ENCODE measurements around the gene CASK. TPM values are rescaled to one million over a fixed set of nuclear protein-coding genes. Genes with fewer than 3 reads are reported as not detected.

CASK gene
- total and polyA plus RNA-seq, 2 experiments from 2014 or later: 82.9 to 95.7 TPM

GRCh38 chrX:41737065-41737464 lies 186.3 kb downstream of the CASK start:
- no peaks in the 10 kb centered on the region for H3K4me1 ChIP-seq (ENCODE audit: insufficient read depth)
- 65% methylated on average over 7 of the region's 7 CpGs for WGBS (ENCODE audit: low lambda C conversion rate, missing lambda C conversion rate)
- no peaks in the 10 kb centered on the region for H3K9me2 ChIP-seq (replicated peaks; ENCODE audit: insufficient read depth)

GRCh38 chrX:41734530-41734929 lies 188.8 kb downstream of the CASK start:
- Histone ChIP-seq H3K4me1 (ENCODE audit: insufficient read depth) (no peaks in the 10 kb centered on the region), H4K20me1 (ENCODE audit: insufficient read depth, poor library complexity, severe bottlenecking) (no peaks in the 10 kb centered on the region), H3K4me3 (no peak overlapping the region), H3K27ac (no peak overlapping the region), H2AFZ (no peak overlapping the region), H3K9me2 (replicated peaks; ENCODE audit: insufficient read depth) (no peaks in the 10 kb centered on the region), H3K36me3 (replicated peaks; ENCODE audit: insufficient read depth, low read depth) (no peaks in the 10 kb centered on the region), H3K27me3 (no peaks in the 10 kb centered on the region), H3K4me2 (no peak overlapping the region), H3K9me3 (ENCODE audit: low read depth) (no peaks in the 10 kb centered on the region), H3K79me2 (no peaks in the 10 kb centered on the region)
- DNase-seq (ENCODE audit: low spot score): no peak
- TF ChIP-seq EZH2phosphoT487 (IDR thresholded peaks at IDR 0.05; ENCODE audit: low read depth, severe bottlenecking, unreplicated experiment): no peak
- peak; percentile 23 for TF ChIP-seq CTCF (IDR thresholded peaks at IDR 0.05; ENCODE audit: poor library complexity)
- WGBS (ENCODE audit: low lambda C conversion rate, missing lambda C conversion rate): 42% methylated on average over 1 of the region's 1 CpG

More at GRCh38 chrX:41737065-41737464, 186.3 kb downstream of the CASK start:
- Histone ChIP-seq H2AFZ (no peak overlapping the region), H3K9me3 (ENCODE audit: low read depth) (no peaks in the 10 kb centered on the region), H3K79me2 (no peaks in the 10 kb centered on the region), H3K36me3 (replicated peaks; ENCODE audit: insufficient read depth, low read depth) (no peaks in the 10 kb centered on the region), H3K27me3 (no peaks in the 10 kb centered on the region), H3K27ac (no peak overlapping the region), H4K20me1 (ENCODE audit: insufficient read depth, poor library complexity, severe bottlenecking) (no peaks in the 10 kb centered on the region), H3K4me3 (no peak overlapping the region), H3K4me2 (no peak overlapping the region)
- DNase-seq (ENCODE audit: low spot score): no peak
- TF ChIP-seq EZH2phosphoT487 (IDR thresholded peaks at IDR 0.05; ENCODE audit: low read depth, severe bottlenecking, unreplicated experiment) (no peak), EZH2 (IDR thresholded peaks at IDR 0.05; ENCODE audit: borderline replicate concordance) (no peak), CTCF (IDR thresholded peaks at IDR 0.05; ENCODE audit: poor library complexity) (no peak)

- 78% methylated on average over 1 of the region's 1 CpG for WGBS (ENCODE audit: low lambda C conversion rate, missing lambda C conversion rate)
- Histone ChIP-seq H4K20me1 (ENCODE audit: insufficient read depth, poor library complexity, severe bottlenecking) (no peaks in the 10 kb centered on the region), H3K4me3 (no peak overlapping the region), H3K27me3 (no peaks in the 10 kb centered on the region), H3K9me3 (ENCODE audit: low read depth) (no peaks in the 10 kb centered on the region), H3K27ac (no peak overlapping the region), H3K4me1 (ENCODE audit: insufficient read depth) (no peaks in the 10 kb centered on the region), H2AFZ (no peak overlapping the region), H3K79me2 (no peaks in the 10 kb centered on the region), H3K36me3 (replicated peaks; ENCODE audit: insufficient read depth, low read depth) (no peaks in the 10 kb centered on the region), H3K9me2 (replicated peaks; ENCODE audit: insufficient read depth) (no peaks in the 10 kb centered on the region), H3K4me2 (no peak overlapping the region)
- TF ChIP-seq CTCF (IDR thresholded peaks at IDR 0.05; ENCODE audit: poor library complexity) (no peak), EZH2 (IDR thresholded peaks at IDR 0.05; ENCODE audit: borderline replicate concordance) (no peak), EZH2phosphoT487 (IDR thresholded peaks at IDR 0.05; ENCODE audit: low read depth, severe bottlenecking, unreplicated experiment) (no peak)
- no peak for DNase-seq (ENCODE audit: low spot score)
These were observed 189.4 kb downstream of the CASK start for GRCh38 chrX:41733939-41734338.

GRCh38 chrX:41732260-41732659 lies 191.1 kb downstream of the CASK start:
- Histone ChIP-seq H3K9me2 (replicated peaks; ENCODE audit: insufficient read depth) (no peaks in the 10 kb centered on the region), H3K4me1 (ENCODE audit: insufficient read depth) (no peaks in the 10 kb centered on the region), H3K27me3 (no peaks in the 10 kb centered on the region), H3K79me2 (no peaks in the 10 kb centered on the region), H3K9me3 (ENCODE audit: low read depth) (no peaks in the 10 kb centered on the region), H3K36me3 (replicated peaks; ENCODE audit: insufficient read depth, low read depth) (no peaks in the 10 kb centered on the region), H4K20me1 (ENCODE audit: insufficient read depth, poor library complexity, severe bottlenecking) (no peaks in the 10 kb centered on the region), H3K27ac (no peak overlapping the region), H3K4me2 (no peak overlapping the region), H2AFZ (no peak overlapping the region), H3K4me3 (no peak overlapping the region)
- DNase-seq (ENCODE audit: low spot score): no peak
- TF ChIP-seq CTCF (IDR thresholded peaks at IDR 0.05; ENCODE audit: poor library complexity) (no peak), EZH2 (IDR thresholded peaks at IDR 0.05; ENCODE audit: borderline replicate concordance) (no peak), EZH2phosphoT487 (IDR thresholded peaks at IDR 0.05; ENCODE audit: low read depth, severe bottlenecking, unreplicated experiment) (no peak)
- 94% methylated on average over 2 of the region's 2 CpGs for WGBS (ENCODE audit: low lambda C conversion rate, missing lambda C conversion rate)
